Caco-2 (cell line): ENCODE data around the gene ALPL. TPM values are rescaled to one million over a fixed set of nuclear protein-coding genes. Genes with fewer than 3 reads are reported as not detected.

Experiments used
- BruUV-seq: library from RNA; stranded (reverse); fragments of 400-500 nt; replicated peaks from 2 replicates; lab custom pipeline; 2021; lab: Mats Ljungman, UMichigan
- CTCF ChIA-PET: fragments of 300-600 bp; sonication (Branson Sonifier 250); formaldehyde crosslinking; loops from one replicate; lab custom pipeline; 2022; ENCODE audit warnings: antibody characterized with exemption; lab: Charles Lee
- POLR2A ChIA-PET: fragments of 300-600 bp; sonication (Branson Sonifier 250); formaldehyde crosslinking; loops from one replicate; lab custom pipeline; 2022; ENCODE audit warnings: antibody characterized with exemption; lab: Charles Lee
- DNase-seq, 2 experiments: peaks; one replicate each; pipeline versions ENCODE4 v3.0.0 to v3.0.0-alpha.2; 2020 to 2022
- H3K27me3 ChIP-seq: replicated peaks from 2 replicates; pipeline ENCODE4 v1.6.0; 2011; ENCODE audit warnings: low read length; ENCODE audit not compliant: control insufficient read depth, insufficient read depth
- H3K36me3 ChIP-seq: 2 replicates; pipeline ENCODE4 v1.5.1; 2011; ENCODE audit warnings: low read length; ENCODE audit not compliant: control insufficient read depth, insufficient read depth
- H3K4me1 ChIP-seq: fragments of 250-450 bp; sonication (Bioruptor Pico); 2 replicates; pipeline ENCODE4 v1.5.1; 2020; ENCODE audit warnings: mild to moderate bottlenecking
- H3K4me3 ChIP-seq: 2 replicates; pipeline ENCODE4 v1.5.1; 2011; ENCODE audit warnings: low read depth, mild to moderate bottlenecking, control low read depth, low read length
- H3K9me3 ChIP-seq: fragments of 250-450 bp; sonication (Bioruptor Pico); 2 replicates; pipeline ENCODE4 v1.5.1; 2020; ENCODE audit warnings: mild to moderate bottlenecking, moderate library complexity
- H3K27ac Mint-ChIP-seq: one replicate; pipeline ENCODE4 v1.8.0; 2022; ENCODE audit warnings: mixed read lengths; ENCODE audit not compliant: unreplicated experiment
- H3K27me3 Mint-ChIP-seq: one replicate; pipeline ENCODE4 v1.8.0; 2022; ENCODE audit warnings: mixed read lengths; ENCODE audit not compliant: insufficient read depth, unreplicated experiment
- H3K36me3 Mint-ChIP-seq: one replicate; pipeline ENCODE4 v1.8.0; 2022; ENCODE audit warnings: mild to moderate bottlenecking, mixed read lengths; ENCODE audit not compliant: insufficient read depth, unreplicated experiment
- H3K4me1 Mint-ChIP-seq: one replicate; pipeline ENCODE4 v1.8.0; 2022; ENCODE audit warnings: low read depth, mixed read lengths; ENCODE audit not compliant: unreplicated experiment
- H3K4me3 Mint-ChIP-seq: one replicate; pipeline ENCODE4 v1.8.0; 2022; ENCODE audit warnings: mild to moderate bottlenecking, moderate library complexity, mixed read lengths; ENCODE audit not compliant: unreplicated experiment
- H3K9me3 Mint-ChIP-seq: one replicate; pipeline ENCODE4 v1.8.0; 2022; ENCODE audit warnings: mixed read lengths; ENCODE audit not compliant: unreplicated experiment
- CTCF ChIP-seq, 2 experiments: fragments of 200-600 bp in 1 of 2; IDR thresholded peaks; 1 replicate in 1 of 2; 2 replicates in 1 of 2; pipeline versions ENCODE4 v1.5.1 to v1.8.0; 2011 to 2022; ENCODE audit warnings: antibody characterized with exemption in 1 of 2, control low read depth in 1 of 2, inconsistent platforms in 1 of 2, low read depth in 1 of 2, low read length in 1 of 2, mild to moderate bottlenecking in 1 of 2, moderate library complexity in 1 of 2; ENCODE audit not compliant: insufficient read depth in 1 of 2, severe bottlenecking in 1 of 2, unreplicated experiment in 1 of 2
- intact Hi-C: fragments of 100-400 bp; cut with micrococcal nuclease; formaldehyde crosslinking; loops from one replicate; pipeline ENCODE4 v1.10.0; 2022; ENCODE audit not compliant: unreplicated experiment
- total RNA-seq: library from RNA; stranded (reverse); gene quantifications from 2 replicates; pipeline ENCODE4 v1.2.3, GENCODE V29; 2022

Gene ALPL
- total RNA-seq, 1 experiment from 2014 or later = 0.79 TPM

- Mint-ChIP-seq H3K36me3 (no peaks in the 10 kb centered on the region), H3K4me3 (no peak overlapping the region), H3K4me1 (peaks cover 3% of the 10 kb centered on the region), H3K27ac (no peak overlapping the region), H3K9me3 (no peaks in the 10 kb centered on the region), H3K27me3 (peaks cover under 1% of the 10 kb centered on the region)
- Histone ChIP-seq H3K4me1 (no peaks in the 10 kb centered on the region), H3K36me3 (no peaks in the 10 kb centered on the region), H3K9me3 (no peaks in the 10 kb centered on the region), H3K4me3 (no peak overlapping the region), H3K27me3 (no peaks in the 10 kb centered on the region)
- BruUV-seq = no TSS peak
- POLR2A ChIA-PET = no interaction called here
- intact Hi-C loops = no loop called here
- CTCF ChIA-PET = no interaction called here
- TF ChIP-seq CTCF (IDR thresholded peaks at IDR 0.05; ENCODE audit: insufficient read depth in 1 of 2, low read depth in 1 of 2, low read length in 1 of 2, severe bottlenecking in 1 of 2, unreplicated experiment in 1 of 2) = no peak
- no peak for DNase-seq
Observed at GRCh38 chr1:21525340-21525717, 16.1 kb downstream of the ALPL start.

GRCh38 chr1:21526441-21526840 lies 17.2 kb downstream of the ALPL start:
- no peaks in the 10 kb centered on the region for H3K4me1 ChIP-seq
- Mint-ChIP-seq H3K27me3 (peaks cover 3% of the 10 kb centered on the region), H3K36me3 (no peaks in the 10 kb centered on the region), H3K9me3 (no peaks in the 10 kb centered on the region), H3K27ac (no peak overlapping the region), H3K4me3 (no peak overlapping the region), H3K4me1 (peaks cover 5% of the 10 kb centered on the region)
- H3K36me3 ChIP-seq = no peaks in the 10 kb centered on the region
- H3K27me3 ChIP-seq = no peaks in the 10 kb centered on the region
- intact Hi-C loops = no loop called here
- ChIA-PET POLR2A (no interaction called here), CTCF (no interaction called here)
- DNase-seq = no peak
- TF ChIP-seq CTCF (IDR thresholded peaks at IDR 0.05; ENCODE audit: insufficient read depth in 1 of 2, low read depth in 1 of 2, low read length in 1 of 2, severe bottlenecking in 1 of 2, unreplicated experiment in 1 of 2) = no peak
- no TSS peak for BruUV-seq
- no peak overlapping the region for H3K4me3 ChIP-seq
- H3K9me3 ChIP-seq = no peaks in the 10 kb centered on the region

- H3K9me3 Mint-ChIP-seq = no peaks in the 10 kb centered on the region
Observed at GRCh38 chr1:21530368-21531016, 21.3 kb downstream of the ALPL start.

More at GRCh38 chr1:21530368-21531016, 21.3 kb downstream of the ALPL start:
- H3K27ac Mint-ChIP-seq = no peak overlapping the region
- H3K36me3 Mint-ChIP-seq = no peaks in the 10 kb centered on the region
- Histone ChIP-seq H3K4me1 (no peaks in the 10 kb centered on the region), H3K27me3 (no peaks in the 10 kb centered on the region), H3K36me3 (no peaks in the 10 kb centered on the region), H3K4me3 (no peak overlapping the region), H3K9me3 (no peaks in the 10 kb centered on the region)
- peaks cover 3% of the 10 kb centered on the region for H3K27me3 Mint-ChIP-seq
- no TSS peak for BruUV-seq
- TF ChIP-seq CTCF (IDR thresholded peaks at IDR 0.05; ENCODE audit: insufficient read depth in 1 of 2, low read depth in 1 of 2, low read length in 1 of 2, severe bottlenecking in 1 of 2, unreplicated experiment in 1 of 2) = no peak
- peaks cover 5% of the 10 kb centered on the region for H3K4me1 Mint-ChIP-seq
- CTCF ChIA-PET = no interaction called here
- DNase-seq = no peak
- POLR2A ChIA-PET = interaction anchor here (0.7 kb wide), 1 partner anchor 22 kb away, joined by 6 read pairs; no protein-coding TSS in a partner anchor
- intact Hi-C loops = loop anchor here (10.0 kb wide), 2 partner anchors 124 to 276 kb away; no protein-coding TSS in a partner anchor
- no peak overlapping the region for H3K4me3 Mint-ChIP-seq
